HG03520 (cell line): Measurements from ENCODE around the gene ZDHHC11.
"Not testable (repeated sequence)": the region's sequence is repeated elsewhere in the genome, so short reads cannot be mapped to it uniquely, and the experiment has no call there.

ENCODE experiments used
- ATAC-seq: cut with Tn5 transposase; IDR thresholded peaks from one replicate; pipeline ENCODE4 v1.9.1; 2021; ENCODE audit warnings: mild to moderate bottlenecking, moderate library complexity; ENCODE audit not compliant: unreplicated experiment

Gene ZDHHC11

DNA sequence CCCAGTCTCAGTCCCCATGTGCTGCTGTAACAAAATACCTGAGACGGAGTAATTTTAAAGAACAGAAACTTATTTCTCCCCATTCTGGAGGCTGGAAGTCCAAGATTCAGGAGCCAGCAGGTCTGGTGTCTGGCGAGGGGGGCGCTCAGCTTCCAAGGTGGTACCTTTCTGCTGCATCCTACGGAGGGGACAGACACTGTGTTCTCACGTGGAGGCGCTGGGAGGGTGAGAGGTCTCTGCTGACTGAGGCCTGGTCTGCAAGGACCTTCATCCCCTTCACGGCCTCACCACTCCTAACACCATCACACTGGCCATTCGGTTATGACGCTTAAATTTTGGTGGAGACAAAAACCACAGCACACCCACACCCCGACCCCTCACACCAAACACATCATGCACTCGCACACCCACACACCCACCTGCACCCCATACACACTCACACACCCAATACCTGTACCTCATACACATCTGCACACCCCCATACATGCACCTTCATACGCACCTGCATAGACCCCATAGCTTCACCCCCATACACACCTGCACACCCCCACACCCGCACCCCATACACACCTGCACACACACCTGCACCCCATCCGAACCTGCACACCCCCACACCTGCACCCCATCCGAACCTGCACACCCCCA, 9.8 kb upstream of the ZDHHC11 start:
- no peak for ATAC-seq

DNA sequence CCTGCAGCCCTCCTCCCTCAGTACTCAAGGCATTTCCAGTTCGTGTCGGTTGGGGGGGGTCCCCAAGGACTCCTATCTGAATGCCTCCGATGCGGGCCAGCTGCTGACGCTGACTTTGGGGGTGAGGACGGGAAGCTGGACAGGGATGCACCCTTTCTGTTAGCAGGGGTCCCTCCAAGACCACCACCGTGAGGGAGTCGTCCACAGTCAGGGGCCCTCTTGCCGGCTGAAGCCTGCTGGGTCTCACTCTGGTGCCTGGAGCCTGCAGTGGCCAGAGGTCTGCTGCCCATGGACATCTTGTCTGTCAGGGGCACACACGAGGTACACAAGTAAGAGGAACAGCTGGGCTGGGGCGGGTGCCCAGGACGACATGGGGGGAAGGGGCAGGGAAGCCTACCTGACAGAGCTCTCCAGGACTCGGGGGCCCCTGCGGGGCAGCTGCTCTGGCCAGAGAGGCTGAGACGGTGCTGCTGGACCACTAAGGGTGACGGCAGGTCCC, 9.1 kb upstream of the ZDHHC11 start:
- no peak for ATAC-seq

DNA sequence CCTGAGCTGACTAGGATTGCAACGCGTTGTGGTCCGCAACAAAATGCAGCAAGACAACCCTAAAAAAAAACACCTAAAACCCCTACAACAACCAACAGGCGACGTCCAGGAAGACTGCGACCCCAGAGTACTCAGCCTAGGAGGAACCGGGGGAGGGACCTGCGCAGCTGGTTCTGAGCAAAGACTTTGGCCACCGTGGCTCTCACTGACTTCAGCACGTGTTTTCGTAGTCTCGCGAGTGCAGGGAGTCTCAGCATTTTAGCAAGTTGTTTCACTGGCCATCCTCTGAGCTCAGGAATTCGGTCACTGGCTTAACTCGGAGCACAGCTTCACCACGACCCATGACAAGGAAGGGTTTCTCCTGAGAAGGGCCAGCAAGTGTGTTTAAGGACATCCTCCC, 8.6 kb upstream of the ZDHHC11 start:
- no peak for ATAC-seq

DNA sequence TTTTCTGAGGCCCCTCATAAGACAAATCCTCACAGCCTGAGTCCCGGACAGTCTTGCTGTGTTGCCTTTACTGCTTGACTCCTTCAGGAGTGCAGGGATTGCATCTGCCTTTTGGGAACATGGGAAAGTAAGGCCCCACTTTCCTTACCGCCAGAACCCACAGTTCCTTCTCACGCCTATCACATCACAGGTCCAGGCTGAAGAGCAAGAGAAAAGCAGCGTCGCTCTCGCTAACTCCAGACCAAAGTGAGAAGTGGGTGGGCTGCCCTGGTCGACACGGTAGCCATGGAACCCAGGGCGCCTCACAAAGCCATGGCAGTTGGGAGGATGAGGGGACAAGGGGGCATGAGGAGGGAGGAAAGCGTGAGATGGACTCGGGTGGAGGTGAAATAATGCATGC, 7.9 kb upstream of the ZDHHC11 start:
- no peak for ATAC-seq

DNA sequence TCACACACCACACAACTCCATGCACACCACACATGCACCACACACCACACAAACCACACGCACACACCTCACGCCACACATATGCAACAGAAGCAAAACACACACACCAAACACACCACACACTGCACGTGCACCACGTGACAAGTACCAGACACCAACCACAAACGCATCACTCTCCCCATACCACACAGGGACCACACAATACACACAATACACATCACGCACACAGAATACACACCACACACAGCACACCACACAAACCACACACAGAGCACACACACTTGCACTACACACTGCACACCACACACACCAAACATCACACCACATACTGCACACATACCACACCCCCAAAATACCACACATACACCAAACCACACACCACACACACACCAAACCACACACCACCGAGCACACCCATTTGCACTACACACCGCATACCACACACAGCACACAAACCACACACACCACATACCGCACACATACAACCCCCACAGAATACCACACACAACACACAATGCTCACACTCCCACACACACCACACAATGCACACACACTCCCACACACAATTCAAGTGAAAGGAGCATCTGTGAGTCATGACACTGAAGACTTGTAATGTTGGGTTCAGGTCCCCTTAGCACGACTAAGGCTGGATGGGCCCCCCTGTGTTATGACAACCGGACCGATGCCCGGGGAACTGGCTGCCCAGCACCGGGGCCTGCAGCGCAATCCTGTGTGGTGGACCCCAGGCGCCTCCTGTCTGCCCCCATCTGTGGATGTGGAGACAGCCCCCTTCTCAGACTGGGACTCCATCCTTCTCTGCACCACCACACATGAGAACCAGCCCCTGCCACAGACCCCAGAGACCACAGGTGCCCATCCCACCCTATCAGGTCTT, 6.0 kb upstream of the ZDHHC11 start:
- no peak for ATAC-seq

DNA sequence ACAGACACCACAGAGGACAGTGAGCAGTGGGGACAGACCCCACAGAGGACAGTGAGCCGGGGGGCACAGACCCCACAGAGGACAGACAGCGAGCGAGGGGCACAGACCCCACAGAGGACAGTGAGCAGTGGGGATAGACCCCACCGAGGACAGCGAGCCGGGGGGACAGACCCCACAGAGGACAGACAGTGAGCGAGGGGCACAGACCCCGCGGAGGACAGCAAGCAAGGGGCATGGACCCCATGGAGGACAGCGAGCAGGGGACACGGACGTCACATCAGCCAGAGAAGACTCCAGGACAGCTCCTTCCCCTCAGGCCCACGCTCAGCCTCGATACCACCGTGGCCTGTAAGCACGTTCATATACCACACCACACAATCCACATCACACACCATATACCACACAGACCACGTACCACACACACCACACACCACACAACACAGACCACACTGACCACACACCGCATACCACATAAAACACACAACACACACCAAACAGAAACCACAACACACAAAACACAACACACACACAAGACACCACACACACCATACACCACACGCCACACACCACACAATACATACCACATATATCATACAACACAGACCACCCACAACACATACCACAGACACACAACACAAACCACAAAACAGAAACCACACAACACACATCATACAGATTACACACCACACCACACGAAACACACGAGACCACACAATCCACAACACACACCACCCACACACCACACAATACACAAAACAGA, 5.2 kb upstream of the ZDHHC11 start:
- no peak for ATAC-seq

DNA sequence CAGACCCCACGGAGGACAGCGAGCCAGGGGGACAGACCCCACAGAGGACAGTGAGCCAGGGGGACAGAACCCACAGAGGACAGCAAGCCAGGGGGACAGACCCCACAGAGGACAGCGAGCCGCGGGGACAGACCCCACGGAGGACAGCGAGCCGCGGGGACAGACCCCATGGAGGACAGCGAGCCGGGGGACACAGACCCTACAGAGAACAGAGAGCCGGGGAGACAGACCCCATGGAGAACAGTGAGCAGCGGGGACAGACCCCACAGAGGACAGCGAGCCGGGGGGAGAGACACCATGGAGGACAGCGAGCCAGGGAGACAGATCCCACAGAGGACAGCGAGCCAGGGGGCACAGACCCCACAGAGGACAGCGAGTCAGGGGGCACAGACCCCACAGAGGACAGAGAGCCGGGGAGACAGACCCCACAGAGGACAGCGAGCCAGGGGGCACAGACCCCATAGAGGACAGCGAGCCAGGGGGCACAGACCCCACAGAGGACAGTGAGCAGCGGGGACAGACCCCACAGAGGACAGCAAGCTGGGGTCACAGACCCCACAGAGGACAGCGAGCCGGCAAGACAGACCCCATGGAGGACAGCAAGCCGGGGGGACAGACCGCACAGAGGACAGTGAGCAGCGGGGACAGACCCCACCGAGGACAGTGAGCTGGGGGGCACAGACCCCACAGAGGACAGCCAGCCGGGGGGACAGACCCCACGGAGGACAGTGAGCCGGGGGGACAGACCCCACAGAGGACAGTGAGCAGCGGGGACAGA, 4.4 kb upstream of the ZDHHC11 start:
- no peak for ATAC-seq

DNA sequence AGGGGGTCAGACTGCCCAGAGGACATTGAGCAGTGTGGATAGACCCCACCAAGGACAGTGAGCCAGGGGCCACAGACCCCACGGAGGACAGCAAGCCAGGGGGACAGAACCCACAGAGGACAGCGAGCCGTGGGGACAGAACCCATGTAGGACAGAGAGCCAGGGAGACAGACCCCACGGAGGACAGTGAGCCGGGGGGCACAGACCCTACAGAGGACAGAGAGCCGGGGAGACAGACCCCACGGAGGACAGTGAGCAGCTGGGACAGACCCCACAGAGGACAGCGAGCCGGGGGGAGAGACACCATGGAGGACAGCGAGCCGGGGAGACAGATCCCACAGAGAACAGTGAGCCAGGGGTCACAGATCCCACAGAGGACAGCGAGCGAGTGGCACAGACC, 3.4 kb upstream of the ZDHHC11 start:
- no peak for ATAC-seq

DNA sequence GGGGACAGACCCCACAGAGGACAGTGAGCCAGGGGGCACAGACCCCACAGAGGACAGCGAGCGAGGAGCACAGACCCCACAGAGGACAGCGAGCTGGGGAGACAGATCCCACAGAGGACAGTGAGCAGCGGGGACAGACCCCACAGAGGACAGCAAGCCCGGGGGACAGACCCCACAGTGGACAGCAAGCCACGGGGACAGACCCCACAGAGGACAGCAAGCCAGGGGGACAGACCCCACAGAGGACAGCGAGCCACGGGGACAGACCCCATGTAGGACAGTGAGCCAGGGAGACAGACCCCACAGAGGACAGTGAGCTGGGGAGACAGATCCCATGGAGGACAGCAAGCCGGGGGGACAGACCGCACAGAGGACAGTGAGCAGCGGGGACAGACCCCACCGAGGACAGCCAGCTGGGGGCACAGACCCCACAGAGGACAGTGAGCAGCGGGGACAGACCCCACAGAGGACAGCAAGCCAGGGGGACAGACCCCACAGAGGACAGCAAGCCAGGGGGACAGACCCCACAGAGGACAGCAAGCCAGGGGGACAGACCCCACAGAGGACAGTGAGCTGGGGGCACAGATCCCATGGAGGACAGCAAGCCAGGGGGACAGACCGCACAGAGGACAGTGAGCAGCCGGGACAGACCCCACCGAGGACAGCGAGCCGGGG, 2.8 kb upstream of the ZDHHC11 start:
- not testable (repeated sequence) for ATAC-seq

DNA sequence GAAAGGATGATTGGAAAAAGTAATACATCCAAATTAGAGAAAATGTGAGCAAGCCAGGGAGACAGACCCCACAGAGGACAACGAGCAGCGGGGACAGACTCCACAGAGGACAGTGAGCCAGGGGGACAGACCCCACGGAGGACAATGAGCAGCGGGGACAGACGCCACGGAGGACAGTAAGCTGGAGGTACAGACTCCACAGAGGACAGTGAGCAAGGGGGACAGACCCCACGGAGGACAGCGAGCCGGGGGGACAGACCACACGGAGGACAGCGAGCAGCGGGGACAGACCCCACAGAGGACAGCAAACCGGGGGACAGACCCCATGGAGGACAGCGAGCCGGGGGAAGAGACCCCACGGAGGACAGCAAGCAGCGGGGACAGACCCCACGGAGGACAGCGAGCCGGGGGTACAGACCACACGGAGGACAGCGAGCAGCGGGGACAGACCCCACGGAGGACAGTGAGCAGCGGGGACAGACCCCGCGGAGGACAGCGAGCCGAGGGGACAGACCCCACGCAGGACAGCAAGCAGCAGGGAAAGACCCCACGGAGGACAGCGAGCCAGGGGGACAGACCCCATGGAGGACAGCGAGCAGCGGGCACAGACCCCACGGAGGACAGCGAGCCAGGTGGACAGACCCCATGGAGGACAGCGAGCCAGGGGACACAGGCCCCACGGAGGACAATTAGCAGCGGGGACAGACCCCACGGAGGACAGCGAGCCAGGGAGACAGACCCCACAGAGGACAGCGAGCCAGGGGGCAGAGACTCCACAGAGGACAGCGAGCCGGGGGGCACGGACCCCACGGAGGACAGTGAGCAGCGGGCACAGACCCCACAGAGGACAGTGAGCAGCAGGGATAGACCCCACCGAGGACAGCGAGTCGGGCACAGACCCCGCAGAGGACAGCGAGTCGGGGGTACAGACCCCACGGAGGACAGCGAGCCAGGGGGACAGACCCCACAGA, 1.9 kb upstream of the ZDHHC11 start:
- ATAC-seq: no peak

DNA sequence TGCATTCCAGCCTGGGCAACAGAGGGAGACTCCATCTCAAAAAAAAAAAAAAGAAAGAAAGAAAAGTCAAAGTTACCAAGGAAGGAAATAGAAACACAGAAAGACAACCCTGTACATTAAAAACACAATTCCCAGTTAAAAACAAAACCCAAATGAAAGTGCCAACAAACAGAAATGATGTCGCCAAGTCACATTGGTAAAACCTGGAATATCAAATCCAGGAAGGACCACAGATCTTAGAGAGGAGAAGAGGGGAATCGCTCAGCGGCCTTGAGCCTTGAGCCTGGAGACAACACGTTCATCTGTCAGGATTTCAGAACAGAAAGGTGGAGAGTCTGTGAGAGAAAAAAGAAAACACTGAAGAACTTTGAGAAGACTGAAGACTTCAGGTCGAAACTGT, 1.2 kb upstream of the ZDHHC11 start:
- ATAC-seq: no peak

DNA sequence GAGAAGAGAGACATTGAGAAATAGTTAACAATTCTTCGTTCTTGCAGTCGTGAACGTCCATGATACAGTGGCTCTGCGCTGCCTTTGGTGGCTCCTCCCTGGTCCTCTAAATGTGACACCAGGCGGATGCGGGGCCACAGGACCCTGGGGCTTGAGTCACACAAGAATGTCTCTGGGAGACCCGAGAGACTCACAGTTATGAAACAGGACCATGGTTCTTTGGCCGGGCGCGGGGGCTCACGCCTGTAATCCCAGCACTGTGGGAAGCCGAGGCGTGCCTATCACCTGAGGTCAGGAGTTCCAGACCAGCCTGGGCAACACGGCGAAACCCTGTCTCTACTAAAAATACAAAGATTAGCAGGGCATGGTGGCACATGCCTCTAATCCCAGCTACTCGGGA, 767 bp upstream of the ZDHHC11 start:
- no peak for ATAC-seq

DNA sequence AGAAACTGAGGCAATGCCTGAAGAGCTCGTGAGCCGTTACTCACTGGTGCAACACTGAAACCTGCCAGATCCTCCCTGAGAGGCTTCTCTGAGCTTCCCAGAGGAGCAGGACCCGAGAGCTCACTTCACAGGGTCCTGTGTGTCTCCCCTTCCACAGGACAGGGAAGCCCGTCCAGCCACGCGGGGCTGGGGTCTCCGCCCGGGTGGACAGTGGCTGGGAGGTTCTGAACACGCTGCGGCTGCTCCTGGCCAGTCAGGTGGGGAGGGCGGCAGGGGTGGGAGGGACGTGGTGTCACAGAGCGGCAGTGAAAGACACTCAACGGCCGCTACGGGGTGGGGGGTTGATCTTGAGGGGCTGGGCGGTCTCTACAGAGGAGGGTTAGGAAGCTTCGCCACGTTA, 290 bp upstream of the ZDHHC11 start:
- ATAC-seq: no peak

DNA sequence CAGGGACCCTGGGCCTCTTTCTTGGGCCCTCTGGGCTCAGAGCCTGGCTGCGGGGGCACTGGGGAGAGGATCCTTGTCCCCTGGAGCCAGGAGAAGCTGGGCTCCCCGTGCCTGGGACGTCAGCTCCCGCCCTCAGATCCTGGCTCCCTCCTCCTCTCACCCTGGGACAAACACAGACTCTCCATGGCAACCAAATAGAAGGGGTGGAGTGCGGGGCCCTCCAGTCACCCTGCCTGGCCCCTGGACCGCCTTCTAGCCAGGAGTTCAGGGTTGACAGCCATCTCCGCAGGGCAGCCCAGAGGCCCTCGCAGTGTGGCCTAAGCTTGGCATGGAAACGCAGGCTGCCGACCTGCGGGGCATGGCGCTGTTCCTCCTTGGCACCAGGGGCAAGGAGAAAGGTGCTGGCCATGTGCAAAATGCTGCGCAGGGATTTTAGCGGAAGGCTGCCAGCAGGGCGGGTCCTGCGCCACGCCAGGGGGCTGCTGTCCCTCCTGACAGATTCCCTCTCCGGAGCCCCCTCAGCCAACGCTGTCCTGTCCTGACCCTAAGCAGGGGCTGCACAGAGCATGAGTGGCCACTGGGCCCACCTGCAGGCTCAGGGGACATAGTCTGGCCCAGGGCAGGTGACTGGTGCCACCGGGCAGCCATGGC, 1.0 kb downstream of the ZDHHC11 start:
- ATAC-seq: no peak

DNA sequence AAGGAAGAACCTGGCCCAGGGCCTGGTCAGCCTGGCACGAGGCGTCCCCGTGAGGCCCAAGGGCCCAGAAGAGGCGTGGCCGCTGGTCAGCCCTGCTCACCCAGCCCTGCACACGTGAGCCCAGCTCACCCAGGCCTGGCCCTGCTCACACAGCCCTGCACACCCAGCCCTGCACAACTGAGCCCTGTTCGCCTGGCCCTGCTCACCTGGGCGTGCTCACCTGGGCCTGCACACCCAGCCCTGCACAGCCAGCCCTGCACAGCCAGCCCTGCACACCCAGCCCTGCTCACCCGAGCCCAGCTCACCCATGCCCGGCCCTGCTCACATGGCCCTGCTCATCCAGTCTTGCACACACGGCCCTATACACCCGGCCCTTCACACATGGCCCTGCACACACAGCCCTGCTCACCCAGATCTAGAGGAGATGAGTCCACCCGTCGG, 2.1 kb downstream of the ZDHHC11 start:
- ATAC-seq: no peak

DNA sequence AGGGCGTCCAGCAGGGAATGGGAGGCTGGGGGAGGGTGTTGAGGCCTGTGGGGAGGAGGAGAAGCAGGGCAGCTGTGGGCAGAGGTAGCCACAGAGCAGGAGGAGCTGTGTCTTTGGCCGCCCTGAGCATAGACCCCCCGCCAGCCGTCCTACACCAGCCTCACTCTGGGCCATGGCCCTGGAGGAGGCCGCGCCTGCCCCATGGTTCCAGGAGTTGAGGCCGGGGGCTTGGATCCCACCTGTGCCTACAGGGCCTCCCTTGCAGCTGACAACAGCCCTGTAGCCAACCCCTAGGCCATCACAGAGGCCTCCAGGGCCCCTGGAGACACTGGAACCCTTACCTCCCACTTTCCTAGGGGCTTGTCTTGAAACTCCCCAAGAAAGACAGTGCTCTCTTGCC, 3.0 kb downstream of the ZDHHC11 start:
- not testable (repeated sequence) for ATAC-seq

DNA sequence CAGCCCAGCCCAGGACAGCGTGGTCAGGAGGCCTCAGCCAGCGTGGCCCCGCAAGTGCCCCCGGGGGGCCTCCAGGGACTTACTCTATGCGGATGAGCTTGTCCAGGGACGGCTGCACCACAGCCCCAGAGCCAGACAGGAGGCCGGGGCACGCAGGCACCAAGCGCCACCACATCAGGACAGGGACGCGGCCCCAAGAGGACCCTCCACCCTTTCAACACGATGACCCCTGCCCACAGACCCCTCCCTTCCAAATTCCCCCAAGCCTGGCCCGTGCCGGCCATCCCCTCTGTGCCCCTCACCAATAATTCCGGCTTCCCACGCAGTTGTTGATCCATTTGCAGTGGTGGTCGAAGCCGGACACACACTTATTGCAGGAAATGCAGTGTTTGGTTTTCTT, 3.6 kb downstream of the ZDHHC11 start:
- ATAC-seq: not testable (repeated sequence)

DNA sequence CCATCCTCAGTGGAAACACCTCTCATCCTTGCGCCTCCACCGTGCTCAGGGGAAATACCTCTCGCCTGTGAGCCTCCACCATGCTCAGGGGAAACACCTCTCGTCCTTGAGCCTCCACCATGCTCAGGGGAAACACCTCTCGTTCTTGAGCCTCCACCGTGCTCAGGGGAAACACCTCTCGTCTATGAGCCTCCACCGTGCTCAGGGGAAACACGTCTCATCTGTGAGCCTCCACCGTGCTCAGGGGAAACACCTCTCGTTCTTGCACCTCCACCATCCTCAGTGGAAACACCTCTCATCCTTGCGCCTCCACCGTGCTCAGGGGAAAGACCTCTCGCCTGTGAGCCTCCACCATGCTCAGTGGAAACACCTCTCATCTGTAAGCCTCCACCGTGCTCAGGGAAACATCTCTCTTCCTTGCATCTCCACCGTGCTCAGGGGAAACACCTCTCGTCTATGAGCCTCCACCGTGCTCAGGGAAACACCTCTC, 4.1 kb downstream of the ZDHHC11 start:
- not testable (repeated sequence) for ATAC-seq
